GM18526 (cell line): ENCODE data around the gene TTC3.

Source experiments
- POLR2A ChIP-seq: IDR thresholded peaks from 3 replicates; pipeline ENCODE4 v1.6.1; 2011; ENCODE audit not compliant: insufficient read length; ENCODE audit errors: extremely low read depth

Gene TTC3

DNA sequence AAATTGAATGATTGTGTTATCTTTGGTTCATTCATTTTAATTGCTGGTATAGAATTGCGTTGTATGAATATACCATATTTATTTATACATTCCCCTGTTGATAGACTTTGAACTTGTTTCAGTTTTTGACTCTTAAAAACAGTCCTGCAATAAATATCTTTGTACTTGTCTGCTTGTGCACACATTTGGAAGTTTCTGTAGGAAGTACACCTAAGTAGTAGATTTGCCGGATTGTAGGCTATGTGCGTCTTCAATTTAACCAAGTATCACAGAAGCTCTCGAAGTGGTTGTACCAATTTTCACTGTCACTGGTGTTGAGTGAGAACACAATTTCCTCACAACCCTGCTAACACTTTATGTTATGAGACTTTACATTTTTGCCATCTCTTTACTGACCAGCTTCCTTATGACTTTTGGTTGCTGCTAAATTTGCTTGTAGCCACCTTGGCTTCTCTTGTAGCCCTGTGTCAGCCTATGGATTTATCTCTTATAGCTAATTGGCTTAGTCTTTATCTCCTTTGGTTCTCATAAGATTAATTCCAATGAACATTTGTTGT lies 2.2 kb downstream of the TTC3 start:
- no peak for TF ChIP-seq POLR2A

DNA sequence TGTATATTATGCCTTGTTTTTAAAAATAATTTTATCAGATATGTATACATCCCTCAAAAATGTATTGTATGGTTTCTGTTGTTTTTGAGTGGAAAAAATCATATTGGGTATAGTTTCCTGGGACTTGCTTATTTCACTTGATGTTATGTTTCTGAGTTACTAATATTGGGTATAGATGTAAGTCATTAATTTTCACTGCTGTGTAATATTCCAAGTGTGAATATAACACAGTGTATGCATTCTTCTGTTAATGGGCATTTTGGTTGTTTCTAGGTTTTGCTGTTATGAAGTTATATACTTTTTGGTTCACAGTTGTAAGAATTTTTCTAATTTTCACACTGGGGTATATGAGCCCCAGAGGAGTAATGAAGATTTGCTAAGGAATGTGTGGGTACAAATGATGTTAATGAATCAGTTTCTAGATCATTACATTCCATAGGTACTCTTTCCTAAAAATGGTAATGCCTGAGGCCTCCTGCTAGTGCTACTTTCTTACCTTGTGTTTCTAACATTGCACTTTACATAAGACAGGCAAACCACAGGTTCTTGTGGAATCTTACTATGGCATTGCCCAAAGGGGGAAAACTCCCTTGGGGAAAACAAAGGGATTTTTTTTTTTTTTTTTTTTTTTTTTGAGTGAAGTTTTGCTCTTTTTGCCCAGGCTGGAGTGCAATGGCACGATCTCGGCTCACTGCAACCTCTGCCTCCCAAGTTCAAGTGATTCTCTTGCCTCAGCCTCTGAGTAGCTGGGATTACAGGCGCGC lies 3.2 kb downstream of the TTC3 start:
- TF ChIP-seq POLR2A = no peak

DNA sequence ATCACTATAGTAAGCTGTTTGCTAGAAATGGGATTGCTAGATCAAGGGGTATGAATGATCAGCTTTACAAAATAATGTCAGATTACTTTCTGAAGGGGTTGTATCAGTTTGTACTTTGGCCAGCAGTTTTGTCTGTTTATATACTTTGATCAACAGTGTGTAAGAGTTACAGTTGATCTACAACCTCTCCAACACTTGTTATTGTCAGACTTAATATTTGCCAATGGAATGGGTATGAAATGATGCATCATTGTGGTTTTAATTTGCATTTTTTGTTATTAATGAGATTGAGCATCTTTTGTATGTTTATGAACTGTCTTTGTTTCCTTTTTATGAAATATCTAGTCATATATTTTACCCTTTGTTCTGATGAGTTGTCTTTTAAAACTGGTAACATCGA lies 4.3 kb downstream of the TTC3 start:
- no peak for TF ChIP-seq POLR2A

DNA sequence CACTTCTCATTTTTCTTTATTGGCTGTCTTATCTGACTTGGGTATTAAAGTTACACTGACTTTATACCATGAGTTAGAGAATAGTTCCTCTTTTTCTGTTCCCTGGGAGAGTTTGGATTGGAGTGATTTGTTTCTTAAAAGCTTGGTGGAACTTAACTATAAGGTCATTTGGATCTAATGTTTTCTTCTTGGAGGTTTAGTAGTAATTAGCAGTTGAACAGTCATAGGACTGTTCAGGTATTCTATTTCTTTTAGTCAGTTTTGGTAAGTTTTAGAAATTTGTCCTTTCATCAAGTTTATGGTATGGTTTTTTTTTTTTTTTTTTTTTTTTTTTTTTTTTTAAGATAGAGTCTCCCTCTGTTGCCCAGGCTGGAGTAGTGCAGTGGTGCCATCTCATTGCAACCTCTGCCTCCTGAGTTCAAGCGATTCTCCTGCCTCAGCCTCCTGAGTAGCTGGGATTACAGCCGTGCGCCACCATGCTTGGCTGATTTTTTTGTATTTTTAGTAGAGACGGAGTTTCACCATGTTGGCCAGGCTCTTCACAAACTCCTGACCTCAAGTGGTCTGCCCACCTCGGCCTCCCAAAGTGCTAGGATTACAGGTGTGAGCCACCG lies 6.3 kb downstream of the TTC3 start:
- no peak for TF ChIP-seq POLR2A

DNA sequence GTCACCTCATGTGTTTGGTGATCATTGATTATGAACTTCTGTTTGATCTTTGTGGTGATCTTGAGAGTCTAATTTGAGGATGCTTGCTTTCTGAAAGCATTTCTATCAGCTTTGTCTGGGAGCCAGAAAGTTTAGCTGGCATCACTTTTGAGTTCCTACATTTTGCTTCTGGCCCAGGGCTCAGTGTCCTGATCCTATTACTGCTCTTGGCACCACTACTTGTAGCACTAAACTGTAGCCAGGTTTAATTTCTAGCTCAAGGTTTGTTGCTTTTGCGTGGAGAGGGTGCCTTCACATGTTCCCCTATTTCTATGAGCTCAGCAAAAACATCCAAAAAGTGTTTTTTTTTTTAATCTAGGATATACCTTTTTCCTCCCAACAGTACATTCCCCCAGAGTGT lies 9.3 kb downstream of the TTC3 start:
- TF ChIP-seq POLR2A = no peak

DNA sequence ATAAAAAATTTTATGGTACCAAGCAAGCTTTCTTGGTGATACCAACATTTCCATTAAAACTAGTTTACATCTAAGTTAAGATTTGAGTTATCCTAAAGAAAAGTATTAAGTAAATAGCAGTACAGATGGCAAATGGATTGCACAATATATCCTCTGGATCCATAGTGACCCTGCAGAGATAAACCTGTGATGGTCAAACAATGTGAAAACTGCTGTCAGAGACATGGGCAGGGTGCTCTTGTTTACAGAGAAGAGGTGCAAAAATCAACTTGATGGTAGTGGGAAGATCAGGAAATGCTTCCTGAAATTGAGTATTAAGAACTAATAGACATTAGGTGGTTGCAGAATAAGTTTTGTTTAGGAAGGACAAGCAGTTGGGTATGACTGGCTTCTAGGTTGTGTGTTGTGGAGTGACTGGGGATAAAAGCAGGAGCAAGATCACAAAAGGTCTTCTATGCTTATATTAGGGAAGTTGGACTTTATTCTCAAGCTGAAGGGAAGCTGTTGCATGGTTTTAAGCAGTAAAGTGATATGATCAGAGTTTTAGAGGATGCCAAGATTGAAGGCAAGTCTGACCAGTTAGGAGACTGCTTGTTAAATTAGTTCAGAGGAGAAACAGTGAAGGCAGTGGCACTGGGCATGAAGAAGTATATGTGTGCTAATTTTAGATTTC lies 9.9 kb downstream of the TTC3 start:
- TF ChIP-seq POLR2A = no peak

DNA sequence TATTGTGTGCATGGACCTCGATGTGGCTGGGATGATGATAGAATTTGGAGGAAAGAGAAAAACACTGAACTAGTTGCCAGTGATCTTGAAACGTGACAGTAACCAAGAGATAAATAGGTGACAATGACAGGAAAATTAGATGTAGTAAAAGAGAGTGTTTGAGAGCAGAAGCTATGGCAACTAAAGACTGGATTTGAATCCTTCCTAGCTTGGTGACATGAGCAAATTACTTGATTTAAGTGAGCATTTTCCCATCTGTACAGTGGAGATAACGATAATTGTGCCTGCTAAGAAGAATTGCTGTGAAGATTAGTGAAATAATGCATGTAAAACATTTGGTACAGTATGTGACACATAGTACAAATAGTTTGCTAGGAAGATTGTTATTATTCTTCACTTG lies 12.7 kb downstream of the TTC3 start:
- no peak for TF ChIP-seq POLR2A

DNA sequence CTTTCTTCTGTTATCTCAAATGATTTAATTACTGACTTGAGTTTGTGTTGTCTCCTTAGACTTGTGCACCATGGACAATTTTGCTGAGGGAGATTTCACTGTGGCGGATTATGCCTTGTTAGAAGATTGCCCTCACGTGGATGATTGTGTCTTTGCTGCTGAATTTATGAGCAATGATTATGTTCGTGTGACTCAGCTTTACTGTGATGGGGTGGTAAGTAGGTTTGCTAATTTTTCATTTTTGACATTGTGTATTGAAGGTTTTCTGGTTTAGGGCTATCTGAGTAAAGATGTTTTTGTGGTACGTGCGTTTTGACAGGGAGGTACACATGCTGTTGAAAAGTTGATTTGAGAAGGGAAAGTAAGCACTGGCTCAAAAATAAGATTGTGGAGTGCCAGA lies 14.1 kb downstream of the TTC3 start:
- TF ChIP-seq POLR2A = no peak

DNA sequence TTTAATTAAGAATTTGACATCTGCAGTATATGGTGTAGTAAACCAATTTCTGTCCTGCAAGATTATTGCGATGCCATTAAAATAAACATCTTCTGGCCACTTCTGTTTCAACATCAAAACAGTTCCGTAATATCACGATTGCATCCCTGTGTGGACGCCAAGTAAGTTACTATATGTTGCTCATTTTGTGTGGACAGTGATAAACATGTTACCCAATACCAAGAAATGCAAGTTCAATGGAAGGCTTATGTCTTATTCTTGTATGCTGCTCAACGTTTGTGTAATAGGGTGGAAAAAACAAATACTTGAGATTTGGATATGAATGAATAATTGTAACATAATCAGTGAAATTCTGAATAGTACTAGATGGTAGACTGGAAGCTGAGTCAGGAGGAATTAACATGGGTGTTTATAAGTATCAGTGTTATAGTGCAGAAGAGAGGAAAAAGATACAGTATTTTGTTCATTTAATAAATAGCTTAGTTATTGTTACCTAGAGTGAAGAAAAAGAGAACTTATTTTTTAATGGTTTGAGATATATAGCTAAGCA lies 15.2 kb downstream of the TTC3 start:
- TF ChIP-seq POLR2A = no peak

DNA sequence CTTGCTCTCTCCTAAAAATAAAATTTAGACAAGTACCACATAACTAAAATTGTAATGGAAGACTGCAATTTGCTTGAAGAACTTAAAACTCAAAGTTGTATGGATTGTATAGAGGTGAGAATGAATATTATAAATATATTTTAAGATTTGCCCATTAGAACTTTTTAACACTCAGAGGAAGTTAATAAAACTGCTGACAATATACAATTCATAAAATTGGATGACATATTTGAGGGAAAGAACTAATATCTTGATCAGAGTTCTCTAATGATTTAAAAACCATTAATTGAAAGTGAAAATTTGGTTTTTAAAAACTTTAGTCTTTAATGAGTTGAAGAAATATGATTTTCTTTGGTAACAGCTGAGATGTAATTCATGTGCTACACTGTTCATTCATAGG lies 20.9 kb downstream of the TTC3 start:
- no peak for TF ChIP-seq POLR2A

DNA sequence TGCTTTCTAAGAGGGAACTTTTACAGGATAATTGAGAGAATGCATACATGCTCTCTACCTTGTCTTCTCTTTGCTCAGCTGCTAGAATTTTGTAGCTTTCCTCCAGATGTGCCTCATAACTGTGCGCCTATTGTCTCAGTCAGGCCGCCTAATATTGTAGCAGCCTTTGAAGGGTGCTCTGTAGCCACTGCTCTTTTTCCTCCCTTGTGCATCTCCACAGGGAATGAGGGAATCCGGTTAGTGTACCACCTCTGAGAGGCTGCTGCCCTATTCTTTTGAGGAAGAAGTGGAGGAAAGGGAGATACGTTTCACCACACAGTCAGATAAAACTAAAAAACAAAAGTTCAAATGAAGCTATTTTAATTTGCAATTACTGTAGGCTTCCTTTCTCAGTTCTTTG lies 22.8 kb downstream of the TTC3 start:
- TF ChIP-seq POLR2A = no peak

DNA sequence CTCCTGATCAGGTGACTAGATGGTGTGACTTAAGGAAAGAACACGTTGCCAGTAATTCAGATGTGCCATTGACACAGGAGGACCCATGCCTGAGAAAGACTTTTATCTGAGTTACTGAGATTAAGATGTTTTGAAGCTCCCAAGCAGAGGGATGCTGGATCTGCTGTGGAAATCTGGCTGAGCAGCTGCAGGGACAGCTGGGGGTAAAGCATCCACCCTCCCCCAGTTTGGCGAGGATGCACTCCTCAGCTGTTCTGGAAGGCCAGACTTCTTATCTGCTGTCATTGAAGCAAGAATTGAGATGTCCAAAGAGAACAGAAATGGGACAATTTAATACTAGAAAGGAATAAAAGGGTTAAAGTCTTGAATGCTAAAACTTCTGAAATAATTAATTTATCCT lies 25.7 kb downstream of the TTC3 start:
- TF ChIP-seq POLR2A = no peak

DNA sequence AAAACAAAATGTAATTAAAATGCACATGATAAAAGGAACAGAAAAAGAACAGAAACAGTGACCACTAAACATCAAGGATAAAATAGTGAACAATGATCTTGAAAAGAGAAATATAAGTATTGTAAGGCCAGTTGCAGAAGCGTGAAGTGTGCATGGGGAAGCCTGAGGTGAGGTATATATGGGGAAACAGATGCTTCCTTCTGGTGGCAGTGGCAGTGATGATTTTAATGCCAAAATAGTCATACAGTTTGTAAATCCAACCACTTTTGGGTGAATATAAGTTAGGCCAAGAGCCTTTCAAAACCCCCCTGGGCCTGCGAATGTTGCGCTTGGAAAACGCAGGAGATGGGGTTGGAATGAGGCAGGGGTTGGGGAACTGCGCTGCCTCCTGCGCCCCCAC lies 27.3 kb downstream of the TTC3 start:
- TF ChIP-seq POLR2A = no peak

DNA sequence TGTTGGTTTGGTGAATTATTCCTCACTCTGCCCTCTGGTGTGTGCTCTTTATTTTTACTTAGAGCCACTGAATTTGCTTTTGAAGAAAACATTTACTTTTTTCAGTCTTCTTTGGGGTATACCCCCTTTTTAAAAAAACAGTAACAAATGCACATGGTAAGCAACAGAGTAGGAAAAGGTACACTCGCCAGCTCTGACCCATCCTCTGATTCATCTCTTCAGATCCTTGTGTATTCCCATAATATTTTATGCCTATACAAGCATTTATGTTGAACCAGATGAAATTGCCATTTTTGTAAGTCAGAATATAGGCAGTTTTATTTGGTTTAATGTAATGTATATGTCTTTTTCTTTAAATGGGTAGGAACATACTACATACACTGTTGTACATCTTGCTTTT lies 28.3 kb downstream of the TTC3 start:
- no peak for TF ChIP-seq POLR2A

DNA sequence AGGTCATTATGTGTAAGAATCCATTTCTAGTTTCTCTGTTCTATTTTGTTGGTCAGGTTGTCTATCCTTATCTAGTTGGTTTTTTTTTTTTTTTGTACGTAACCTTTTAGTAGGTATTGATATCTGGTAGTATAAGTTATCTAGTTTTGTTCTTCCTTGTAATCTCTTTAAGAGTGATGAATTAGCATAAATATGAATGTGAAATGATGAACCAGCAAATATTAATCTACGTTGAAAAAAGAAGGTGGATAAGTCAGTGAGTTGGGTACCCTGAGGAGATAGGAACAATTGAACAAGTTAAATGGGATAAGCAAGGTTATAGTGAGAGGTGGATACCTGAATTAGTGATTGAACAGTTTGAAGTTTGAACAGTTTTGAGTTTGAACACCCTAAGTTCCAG lies 33.9 kb downstream of the TTC3 start:
- no peak for TF ChIP-seq POLR2A

DNA sequence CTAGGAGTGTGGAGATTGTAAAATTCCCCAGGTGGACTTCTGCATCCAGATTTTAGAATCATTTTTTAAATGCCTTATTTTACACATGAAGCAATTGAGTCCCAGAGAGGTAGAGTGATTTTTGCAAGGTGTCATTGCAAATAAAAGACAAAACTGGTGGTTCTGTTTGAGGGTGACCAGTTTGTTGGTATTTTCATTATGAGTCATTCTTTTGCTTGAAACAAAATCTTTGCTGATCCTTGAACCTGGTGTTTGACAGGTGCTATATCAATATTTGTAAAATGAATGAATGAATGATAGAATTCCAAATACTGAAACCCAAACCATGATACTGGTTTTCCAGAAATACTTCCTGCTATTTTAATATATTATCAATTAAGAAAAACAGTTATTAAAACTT lies 44.1 kb downstream of the TTC3 start:
- TF ChIP-seq POLR2A = no peak
